Gastrocnemius medialis (tissue), 4 donors: ENCODE data around the gene HNRNPCL1. TPM values are rescaled to one million over a fixed set of nuclear protein-coding genes. Genes with fewer than 3 reads are reported as not detected.

ENCODE experiments used
- total RNA-seq, 4 donors: library from RNA; depleted of rRNA; stranded (reverse); fragments of >200 nt; gene quantifications; one replicate each; pipeline versions ENCODE4 v1.1.0 to v1.2.3, GENCODE V29; 2016

The HNRNPCL1 gene
- total RNA-seq, 4 donors from 2014 or later: not detected

Other genes starting within 250 kb of the HNRNPCL1 start
- 100 to 1,000 TPM in 1 of 4 donors, 10 to 100 TPM in 3; 28.5 to 108 (median 67.0) TPM for gene DHRS3, start 230.5 kb downstream of the HNRNPCL1 start, total RNA-seq
- not detected for gene AADACL4, start 204.6 kb downstream of the HNRNPCL1 start, total RNA-seq
- gene AADACL3, start 132.6 kb downstream of the HNRNPCL1 start, total RNA-seq: not detected
- not detected for gene CFAP107, start 102.5 kb downstream of the HNRNPCL1 start, total RNA-seq
- not detected for gene PRAMEF12, start 75.0 kb downstream of the HNRNPCL1 start, total RNA-seq
- gene PRAMEF1, start 57.3 kb downstream of the HNRNPCL1 start, total RNA-seq: not detected
- not detected for gene PRAMEF11, start 17.3 kb downstream of the HNRNPCL1 start, total RNA-seq
- not detected for gene PRAMEF2, start 8.4 kb upstream of the HNRNPCL1 start, total RNA-seq
- not detected for gene PRAMEF4, start 37.5 kb upstream of the HNRNPCL1 start, total RNA-seq
- gene PRAMEF10, start 49.5 kb upstream of the HNRNPCL1 start, total RNA-seq: not detected
- not detected for gene PRAMEF7, start 67.9 kb upstream of the HNRNPCL1 start, total RNA-seq
- not detected for gene PRAMEF6, start 98.9 kb upstream of the HNRNPCL1 start, total RNA-seq
- gene PRAMEF27, start 207.9 kb upstream of the HNRNPCL1 start, total RNA-seq: not detected
- not detected for gene HNRNPCL3, start 212.0 kb upstream of the HNRNPCL1 start, total RNA-seq
- not detected for gene PRAMEF25, start 222.1 kb upstream of the HNRNPCL1 start, total RNA-seq